HT-29 (cell line): Measurements from ENCODE around the gene CAP1. TPM values are rescaled to one million over a fixed set of nuclear protein-coding genes. Genes with fewer than 3 reads are reported as not detected.
A peak's percentile ranks its signal among the peaks of the same experiment; 100 is the strongest.

ENCODE experiments used
- DNase-seq: peaks from one replicate; pipeline ENCODE4 v3.0.0-alpha.2; 2015; ENCODE audit warnings: low spot score
- total RNA-seq: library from RNA; depleted of rRNA; stranded (reverse); fragments of >200 nt; shearing (Covaris generic); gene quantifications from 2 replicates; pipeline ENCODE4 v1.2.3, GENCODE V29; 2014; rRNA removed

CAP1 gene
- total RNA-seq, 1 experiment from 2014 or later, result 169 TPM

DNA sequence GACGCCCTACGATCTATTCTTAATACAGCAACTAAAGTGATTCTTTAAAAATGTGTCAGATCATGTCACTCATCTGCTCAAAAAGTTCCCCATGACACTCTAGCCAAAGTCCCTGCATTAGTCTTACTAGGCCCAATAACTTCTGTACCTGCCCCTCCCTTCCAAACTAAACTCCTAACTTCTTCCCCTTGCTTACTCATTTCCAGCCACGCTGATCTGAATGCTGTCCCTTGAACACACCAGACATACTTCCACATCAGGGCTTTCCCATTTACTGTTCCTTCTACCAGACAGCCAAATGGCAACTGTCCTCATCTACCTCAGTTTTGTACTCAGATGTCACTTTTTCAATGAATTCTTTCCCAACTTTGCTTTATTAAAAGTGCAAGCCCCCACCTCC lies 55.3 kb downstream of the CAP1 start:
- no peak for DNase-seq

DNA sequence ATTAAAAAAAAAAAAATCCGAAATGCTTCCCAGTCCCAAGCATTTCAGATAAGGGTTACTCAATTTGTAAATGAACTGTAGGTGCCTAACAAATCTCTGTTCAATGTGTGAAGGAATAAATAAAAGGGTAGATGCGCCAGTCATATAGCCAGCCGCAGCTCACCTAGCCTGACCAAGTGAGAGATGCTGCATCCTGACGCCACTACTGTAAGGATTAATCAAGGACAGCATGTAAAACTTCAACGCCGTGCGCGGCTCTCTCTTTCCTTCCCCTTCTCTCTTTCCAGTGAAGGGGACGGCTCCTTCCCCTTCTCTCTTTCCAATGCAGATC lies 56.1 kb downstream of the CAP1 start:
- DNase-seq, result no peak

DNA sequence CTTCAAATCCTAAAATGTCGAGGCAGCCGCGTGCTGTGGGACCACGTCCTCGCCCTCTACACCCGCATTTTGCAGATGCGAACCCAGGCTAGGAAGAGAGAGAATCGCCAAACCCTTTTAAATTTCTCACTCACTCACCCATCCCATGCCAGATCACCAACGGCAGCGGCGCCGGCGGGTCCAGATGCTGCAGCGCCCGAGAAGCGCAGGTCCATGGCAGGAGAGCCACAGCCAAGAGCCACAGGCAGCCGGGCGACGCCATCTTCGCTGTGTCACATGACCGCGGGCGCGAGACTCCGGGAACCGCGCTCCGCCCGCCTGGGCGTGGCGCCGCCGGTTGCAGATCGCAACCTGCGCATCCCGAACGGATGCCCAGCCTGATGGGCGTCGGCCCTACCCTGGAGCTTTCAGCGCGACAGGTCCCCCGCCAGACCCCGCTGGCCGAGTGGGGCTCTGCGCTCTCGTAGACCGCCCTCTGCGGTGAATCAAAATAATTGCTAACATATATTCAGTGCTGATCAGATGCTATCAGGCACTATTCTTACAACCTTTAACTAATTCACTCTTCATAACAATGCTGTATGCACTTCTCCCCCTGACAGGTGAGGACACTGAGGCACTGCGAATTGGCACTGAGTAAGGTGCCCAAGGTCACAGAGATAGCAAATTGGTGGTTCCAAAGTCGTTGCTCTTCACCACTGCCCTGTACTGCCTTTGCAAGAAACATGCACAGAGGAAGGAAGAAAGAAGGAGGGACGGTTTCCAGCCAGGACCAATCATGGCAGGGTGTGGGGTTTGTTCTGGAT lies 56.7 kb downstream of the CAP1 start, which contains the start of gene PPT1:
TSS of gene PPT1 (minus strand) at position 276 of the 806 bp plus-strand sequence. CDS start at position 262, 14 bp downstream.
- peak; percentile 75 for DNase-seq

DNA sequence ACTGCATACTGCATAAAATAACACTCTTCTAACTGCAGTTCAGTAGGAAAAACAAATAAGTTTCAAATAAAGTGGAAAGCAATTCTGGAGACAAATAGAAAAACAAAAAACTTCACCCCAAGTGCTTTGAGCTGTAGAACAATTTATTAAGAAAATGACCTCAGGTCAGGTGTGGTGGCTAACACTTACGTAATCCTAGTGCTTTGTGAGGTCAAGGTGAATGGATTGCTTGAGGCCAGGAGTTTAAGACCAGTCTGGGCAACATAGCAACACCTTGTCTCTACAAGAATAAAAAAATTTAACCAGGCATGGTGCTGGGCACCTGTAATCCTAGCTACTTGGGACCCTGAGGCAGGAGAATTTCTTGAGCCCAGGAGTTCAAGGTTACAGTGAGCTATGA lies 61.5 kb downstream of the CAP1 start:
- no peak for DNase-seq

DNA sequence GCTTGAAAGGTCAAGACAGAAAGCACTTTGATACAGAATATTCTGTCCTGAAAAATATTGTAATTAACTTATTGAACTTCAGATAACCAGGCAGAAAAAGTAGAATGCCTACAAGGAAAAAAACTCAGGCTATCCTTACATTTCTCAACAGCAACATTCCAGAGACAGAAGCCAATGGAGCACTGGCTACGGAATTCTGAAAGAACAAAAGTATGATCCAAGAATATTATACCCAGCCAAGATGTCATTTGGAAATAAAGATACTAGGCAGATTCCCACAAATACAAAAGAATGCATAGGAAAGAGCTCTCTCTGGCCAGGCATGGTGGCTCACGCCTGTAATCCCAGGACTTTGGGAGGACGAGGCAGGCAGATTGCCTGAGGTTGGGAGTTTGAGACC lies 62.4 kb downstream of the CAP1 start:
- DNase-seq, result no peak

DNA sequence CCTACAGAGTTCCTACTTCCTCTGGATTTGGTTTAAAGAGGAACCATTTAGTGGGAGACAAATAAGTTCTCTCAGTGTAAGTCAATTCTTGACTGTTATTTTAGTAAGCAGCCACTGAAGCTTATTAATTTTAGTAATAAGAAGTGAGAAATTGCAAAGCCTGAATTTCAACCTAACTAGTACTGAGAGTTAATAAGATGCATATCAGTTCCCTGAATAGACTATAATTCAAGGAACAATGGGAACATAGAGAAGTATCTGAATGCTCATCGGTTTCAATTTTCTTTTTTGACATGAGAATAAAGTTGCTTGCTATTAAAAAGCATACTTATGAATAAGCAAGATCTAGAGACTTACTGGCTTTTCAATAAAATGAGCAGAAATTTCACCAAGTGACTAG lies 64.5 kb downstream of the CAP1 start:
- no peak for DNase-seq

DNA sequence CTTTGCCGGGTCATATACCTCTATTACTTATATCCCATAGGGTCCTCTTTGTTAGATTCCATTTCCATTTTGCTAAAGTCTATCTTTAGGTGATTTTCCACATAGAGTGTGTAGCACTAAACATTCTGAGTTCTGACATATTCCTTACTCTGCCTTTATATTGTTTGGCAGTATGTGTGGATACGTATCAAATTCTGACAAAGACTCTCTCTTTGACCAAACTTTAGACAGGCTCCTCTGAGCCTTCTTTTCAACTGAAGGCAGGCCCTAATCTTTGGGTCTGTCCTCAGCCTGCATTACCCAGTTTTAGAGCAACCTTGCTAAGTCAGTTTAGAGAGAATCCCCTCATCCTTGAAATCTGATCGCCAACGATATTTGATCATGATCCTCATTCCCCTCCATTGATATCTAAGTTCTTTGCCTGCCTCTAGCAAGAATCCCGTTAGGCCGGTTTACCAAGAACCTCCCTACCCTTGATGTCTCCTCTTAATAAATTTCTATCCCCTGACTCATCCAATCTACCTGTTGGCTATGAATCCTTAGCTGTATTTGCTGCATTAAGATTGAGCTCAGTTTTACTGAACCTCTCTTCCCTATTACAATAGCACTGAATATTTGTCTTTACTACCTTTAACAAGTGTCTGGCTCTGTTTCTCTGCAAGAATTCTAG lies 66.9 kb downstream of the CAP1 start:
- DNase-seq, result peak; percentile 95

DNA sequence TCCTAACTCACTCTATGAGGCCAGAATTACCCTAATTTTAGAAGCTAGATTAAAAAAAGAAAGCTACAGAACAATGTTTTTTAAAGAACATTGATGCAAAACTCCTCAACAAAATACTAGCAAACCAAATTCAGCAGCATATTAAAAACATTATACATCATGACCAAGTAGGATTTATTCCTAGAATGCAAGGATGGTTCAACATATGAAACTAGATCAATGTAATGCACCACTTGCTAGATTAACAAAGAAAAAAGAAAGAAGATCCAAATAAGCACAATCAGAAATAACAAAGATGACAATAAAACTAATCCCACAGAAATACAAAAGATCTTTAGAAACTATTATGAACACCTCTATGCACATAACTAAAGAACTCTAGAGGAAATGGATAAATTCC lies 69.9 kb downstream of the CAP1 start:
- DNase-seq, result no peak

DNA sequence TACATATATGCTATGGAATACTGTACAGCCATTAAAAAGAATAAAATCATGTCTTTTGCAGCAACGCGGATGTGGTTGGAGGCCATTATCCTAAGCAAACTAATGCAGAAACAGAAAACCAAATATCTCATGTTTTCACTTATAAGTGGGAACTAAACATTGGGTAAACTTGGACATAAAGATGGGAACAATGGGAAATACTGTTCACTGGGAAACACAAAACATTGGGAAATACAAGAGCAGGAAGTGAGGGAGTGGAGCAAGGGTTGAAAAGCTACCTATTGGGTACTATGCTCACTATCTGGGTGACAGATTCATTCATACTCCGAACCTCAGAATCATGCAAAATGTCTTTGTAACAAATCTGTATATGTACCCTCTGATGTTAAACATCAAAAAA lies 73.9 kb downstream of the CAP1 start:
- no peak for DNase-seq

DNA sequence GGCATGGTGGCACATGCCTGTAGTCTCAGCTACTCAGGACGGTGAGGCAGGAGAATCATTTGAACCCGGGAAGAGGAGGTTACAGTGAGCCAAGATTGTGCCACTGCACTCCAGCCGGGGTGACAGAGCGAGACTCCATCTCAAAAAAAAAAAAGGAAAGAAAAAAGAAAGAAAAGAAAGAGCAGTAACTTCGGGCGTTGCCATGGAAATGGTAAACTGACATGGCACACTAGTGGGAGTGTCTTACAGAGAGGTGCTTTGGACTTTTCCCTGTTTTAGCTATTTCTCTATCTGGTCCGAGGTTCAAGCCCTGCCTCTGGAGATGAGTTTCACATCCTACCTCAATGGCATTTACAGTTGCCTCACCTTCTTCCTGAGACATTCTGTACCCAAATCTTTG lies 79.6 kb downstream of the CAP1 start:
- DNase-seq, result no peak

Other genes starting within 250 kb of the CAP1 start
- gene TRIT1, start 157.2 kb upstream of the CAP1 start, total RNA-seq, result 25.1 and 27.9 TPM in 2 replicates
- gene MYCL, start 138.8 kb upstream of the CAP1 start, total RNA-seq, result 11.6 and 12.4 TPM in 2 replicates
- 13.7 and 15.4 TPM in 2 replicates for gene MFSD2A, start 85.6 kb upstream of the CAP1 start, total RNA-seq
- gene PPT1, start 56.5 kb downstream of the CAP1 start, total RNA-seq, result 56.2 and 67.0 TPM in 2 replicates
- gene RLF, start 120.7 kb downstream of the CAP1 start, total RNA-seq, result 4.9 and 5.0 TPM in 2 replicates
- gene TMCO2, start 207.2 kb downstream of the CAP1 start, total RNA-seq, result not detected in 2 replicates
- gene ZMPSTE24, start 217.5 kb downstream of the CAP1 start, total RNA-seq, result 29.8 and 41.2 TPM in 2 replicates